GM12878 (cell line): ENCODE results near the gene DIS3L2. TPM values are rescaled to one million over a fixed set of nuclear protein-coding genes. Genes with fewer than 3 reads are reported as not detected.

ENCODE experiments used
- BHLHE40 ChIP-seq, 2 experiments: fragments of 450-650 bp in 1 of 2; IDR thresholded peaks; 2 replicates each; pipeline ENCODE4 v1.6.1; 2011 to 2017; ENCODE audit warnings: low read depth in 2 of 2, borderline replicate concordance in 1 of 2, improper control_type of control experiment in 1 of 2, low read length in 1 of 2, mild to moderate bottlenecking in 1 of 2
- DPF2 ChIP-seq: fragments of 450-650 bp; IDR thresholded peaks from 2 replicates; pipeline ENCODE4 v1.6.1; 2017; ENCODE audit warnings: mild to moderate bottlenecking
- IKZF2 ChIP-seq, 2 experiments: fragments of 450-650 bp; IDR thresholded peaks; 2 replicates each; pipeline ENCODE4 v1.6.1; 2017; ENCODE audit warnings: mild to moderate bottlenecking in 2 of 2, moderate library complexity in 2 of 2
- KDM1A ChIP-seq: fragments of 200-600 bp; sonication (generic); IDR thresholded peaks from 2 replicates; pipeline ENCODE4 v1.6.1; 2016; ENCODE audit warnings: borderline replicate concordance
- POLR2A ChIP-seq: IDR thresholded peaks from 2 replicates; pipeline ENCODE4 v1.6.1; 2011; ENCODE audit warnings: low read depth, mild to moderate bottlenecking, low read length
- RAD21 ChIP-seq: IDR thresholded peaks from 2 replicates; pipeline ENCODE4 v1.6.1; 2011; ENCODE audit warnings: mild to moderate bottlenecking, low read depth, low read length, moderate library complexity; ENCODE audit not compliant: insufficient read depth
- RUNX3 ChIP-seq: IDR thresholded peaks from 2 replicates; pipeline ENCODE4 v1.6.1; 2012; ENCODE audit warnings: low read length, inconsistent platforms
- SMAD5 ChIP-seq: IDR thresholded peaks from 2 replicates; pipeline ENCODE4 v1.6.1; 2016; ENCODE audit warnings: antibody characterized with exemption, low read depth
- SUPT20H ChIP-seq: IDR thresholded peaks from 2 replicates; pipeline ENCODE4 v1.6.1; 2011; ENCODE audit warnings: low read depth, mild to moderate bottlenecking, low read length, moderate library complexity, borderline replicate concordance; ENCODE audit not compliant: control insufficient read depth
- SUZ12 ChIP-seq: fragments of 200-600 bp; sonication (generic); IDR thresholded peaks from one replicate; pipeline ENCODE4 v1.6.1; 2018; ENCODE audit warnings: antibody characterized with exemption, mild to moderate bottlenecking; ENCODE audit not compliant: unreplicated experiment
- WRNIP1 ChIP-seq: IDR thresholded peaks from 2 replicates; pipeline ENCODE4 v1.6.1; 2011; ENCODE audit warnings: low read depth, low read length, improper control_type of control experiment, borderline replicate concordance
- ZNF274 ChIP-seq: IDR thresholded peaks from one replicate; pipeline ENCODE4 v1.8.0; 2011; ENCODE audit not compliant: insufficient read length, insufficient read depth
- polyA plus RNA-seq, 11 experiments: library from polyadenylated mRNA; depleted of rRNA in 4 of 11; unstranded in 6 of 11; stranded (reverse) in 5 of 11; fragments of >200 nt; fragmentation: Nextera tagmentation in 4 of 11; fragmentation: Illumina TruSeq in 1 of 11; extraction: Ambion mirVana in 4 of 11; extraction: Trizol in 1 of 11; gene quantifications; 1 replicate in 1 of 11; 2 replicates in 10 of 11; pipeline versions ENCODE4 v1.2.1 to v1.2.3, GENCODE V29; 2011 to 2016; ENCODE audit warnings: inconsistent platforms in 2 of 11, missing spikeins in 2 of 11, low read depth in 1 of 11
- total RNA-seq, 4 experiments: library from RNA; depleted of rRNA in 3 of 4; stranded (reverse); fragments of >200 nt in 3 of 4; fragmentation: Illumina TruSeq in 1 of 4; extraction: Trizol in 1 of 4; gene quantifications; 2 replicates each; pipeline versions ENCODE4 v1.2.1 to v1.2.3, GENCODE V29; 2013 to 2021
- TF ChIP-seq, protein P1 (sequence below): fragments of 450-650 bp; IDR thresholded peaks from 2 replicates; pipeline ENCODE4 v1.6.1; 2017; ENCODE audit warnings: antibody characterized with exemption, mild to moderate bottlenecking, moderate library complexity
- TF ChIP-seq, protein P2 (sequence below): fragments of 450-650 bp; IDR thresholded peaks from 2 replicates; pipeline ENCODE4 v1.6.1; 2017; ENCODE audit warnings: mild to moderate bottlenecking, moderate library complexity
- TF ChIP-seq, protein P3 (sequence below): fragments of 450-650 bp; IDR thresholded peaks from 2 replicates; pipeline ENCODE4 v1.6.1; 2017; ENCODE audit warnings: mild to moderate bottlenecking, low read depth, inconsistent platforms; ENCODE audit not compliant: poor library complexity, severe bottlenecking
- TF ChIP-seq, protein P4 (sequence below): fragments of 450-650 bp; formaldehyde crosslinking; IDR thresholded peaks from 2 replicates; pipeline ENCODE4 v1.4.0; 2020; ENCODE audit warnings: mild to moderate bottlenecking, moderate library complexity

Gene DIS3L2
- total and polyA plus RNA-seq, 10 of the 15 experiments (the other 5 are each of a cell fraction or from before 2014, with no cell fraction given) = 3.5 to 27.1 (median 16.0) TPM

DNA sequence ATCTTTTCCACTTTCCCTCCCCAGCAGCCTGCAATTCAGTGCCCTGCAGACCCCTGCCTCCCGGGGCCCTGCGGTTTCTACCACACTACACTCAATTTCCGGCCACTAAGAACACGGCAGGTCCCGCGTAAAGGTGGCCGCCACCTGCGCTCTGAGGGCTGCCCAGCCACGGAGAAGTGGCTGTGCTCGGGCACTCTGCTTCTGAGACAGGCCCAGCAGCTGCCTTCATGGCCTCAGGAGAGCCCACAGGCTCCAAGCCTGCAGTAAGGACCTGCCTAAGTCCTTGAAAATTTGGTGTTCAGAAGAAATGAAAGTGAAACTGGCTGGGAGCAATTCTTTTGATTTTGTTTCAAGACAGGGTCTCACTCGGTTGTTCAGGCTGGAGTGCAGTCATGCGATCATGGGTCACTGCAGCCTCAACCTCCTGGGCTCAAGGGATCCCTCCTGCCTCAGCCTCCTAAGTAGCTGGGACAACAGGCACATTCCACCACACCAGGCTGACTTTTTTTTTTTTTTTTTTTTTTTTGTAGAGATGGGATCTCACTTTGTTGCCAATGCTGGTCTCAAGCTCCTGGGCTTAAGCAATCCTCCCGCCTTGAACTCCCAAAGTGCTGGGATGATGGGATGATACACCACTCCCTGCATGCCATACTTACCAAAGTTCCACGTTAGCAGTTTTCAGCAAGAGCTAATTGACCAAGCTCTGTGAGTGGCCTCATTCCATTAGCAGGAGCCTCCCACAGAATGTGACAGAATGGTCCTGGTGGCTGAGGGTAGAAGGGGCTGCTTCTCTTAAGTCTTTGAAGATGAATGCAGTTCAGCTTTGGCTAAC, 402.5 kb downstream of the DIS3L2 start (continued):
- TF ChIP-seq, protein P1, sequence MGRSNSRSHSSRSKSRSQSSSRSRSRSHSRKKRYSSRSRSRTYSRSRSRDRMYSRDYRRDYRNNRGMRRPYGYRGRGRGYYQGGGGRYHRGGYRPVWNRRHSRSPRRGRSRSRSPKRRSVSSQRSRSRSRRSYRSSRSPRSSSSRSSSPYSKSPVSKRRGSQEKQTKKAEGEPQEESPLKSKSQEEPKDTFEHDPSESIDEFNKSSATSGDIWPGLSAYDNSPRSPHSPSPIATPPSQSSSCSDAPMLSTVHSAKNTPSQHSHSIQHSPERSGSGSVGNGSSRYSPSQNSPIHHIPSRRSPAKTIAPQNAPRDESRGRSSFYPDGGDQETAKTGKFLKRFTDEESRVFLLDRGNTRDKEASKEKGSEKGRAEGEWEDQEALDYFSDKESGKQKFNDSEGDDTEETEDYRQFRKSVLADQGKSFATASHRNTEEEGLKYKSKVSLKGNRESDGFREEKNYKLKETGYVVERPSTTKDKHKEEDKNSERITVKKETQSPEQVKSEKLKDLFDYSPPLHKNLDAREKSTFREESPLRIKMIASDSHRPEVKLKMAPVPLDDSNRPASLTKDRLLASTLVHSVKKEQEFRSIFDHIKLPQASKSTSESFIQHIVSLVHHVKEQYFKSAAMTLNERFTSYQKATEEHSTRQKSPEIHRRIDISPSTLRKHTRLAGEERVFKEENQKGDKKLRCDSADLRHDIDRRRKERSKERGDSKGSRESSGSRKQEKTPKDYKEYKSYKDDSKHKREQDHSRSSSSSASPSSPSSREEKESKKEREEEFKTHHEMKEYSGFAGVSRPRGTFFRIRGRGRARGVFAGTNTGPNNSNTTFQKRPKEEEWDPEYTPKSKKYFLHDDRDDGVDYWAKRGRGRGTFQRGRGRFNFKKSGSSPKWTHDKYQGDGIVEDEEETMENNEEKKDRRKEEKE = no peak
- TF ChIP-seq SUZ12 (no peak), KDM1A (no peak), RUNX3 (peak; percentile 62), POLR2A (no peak), WRNIP1 (no peak), SUPT20H (no peak), SMAD5 (no peak), IKZF2 (IDR thresholded peaks at IDR 0.05) (0 out of 4 replicates have a peak, but pooled peaks of 1 of the 2 experiments have one; percentile 20), RAD21 (no peak), DPF2 (no peak), BHLHE40 (IDR thresholded peaks at IDR 0.05; ENCODE audit: borderline replicate concordance in 1 of 2, low read depth in 2 of 2, low read length in 1 of 2) (no peak), ZNF274 (no peak)
- TF ChIP-seq, protein P2, sequence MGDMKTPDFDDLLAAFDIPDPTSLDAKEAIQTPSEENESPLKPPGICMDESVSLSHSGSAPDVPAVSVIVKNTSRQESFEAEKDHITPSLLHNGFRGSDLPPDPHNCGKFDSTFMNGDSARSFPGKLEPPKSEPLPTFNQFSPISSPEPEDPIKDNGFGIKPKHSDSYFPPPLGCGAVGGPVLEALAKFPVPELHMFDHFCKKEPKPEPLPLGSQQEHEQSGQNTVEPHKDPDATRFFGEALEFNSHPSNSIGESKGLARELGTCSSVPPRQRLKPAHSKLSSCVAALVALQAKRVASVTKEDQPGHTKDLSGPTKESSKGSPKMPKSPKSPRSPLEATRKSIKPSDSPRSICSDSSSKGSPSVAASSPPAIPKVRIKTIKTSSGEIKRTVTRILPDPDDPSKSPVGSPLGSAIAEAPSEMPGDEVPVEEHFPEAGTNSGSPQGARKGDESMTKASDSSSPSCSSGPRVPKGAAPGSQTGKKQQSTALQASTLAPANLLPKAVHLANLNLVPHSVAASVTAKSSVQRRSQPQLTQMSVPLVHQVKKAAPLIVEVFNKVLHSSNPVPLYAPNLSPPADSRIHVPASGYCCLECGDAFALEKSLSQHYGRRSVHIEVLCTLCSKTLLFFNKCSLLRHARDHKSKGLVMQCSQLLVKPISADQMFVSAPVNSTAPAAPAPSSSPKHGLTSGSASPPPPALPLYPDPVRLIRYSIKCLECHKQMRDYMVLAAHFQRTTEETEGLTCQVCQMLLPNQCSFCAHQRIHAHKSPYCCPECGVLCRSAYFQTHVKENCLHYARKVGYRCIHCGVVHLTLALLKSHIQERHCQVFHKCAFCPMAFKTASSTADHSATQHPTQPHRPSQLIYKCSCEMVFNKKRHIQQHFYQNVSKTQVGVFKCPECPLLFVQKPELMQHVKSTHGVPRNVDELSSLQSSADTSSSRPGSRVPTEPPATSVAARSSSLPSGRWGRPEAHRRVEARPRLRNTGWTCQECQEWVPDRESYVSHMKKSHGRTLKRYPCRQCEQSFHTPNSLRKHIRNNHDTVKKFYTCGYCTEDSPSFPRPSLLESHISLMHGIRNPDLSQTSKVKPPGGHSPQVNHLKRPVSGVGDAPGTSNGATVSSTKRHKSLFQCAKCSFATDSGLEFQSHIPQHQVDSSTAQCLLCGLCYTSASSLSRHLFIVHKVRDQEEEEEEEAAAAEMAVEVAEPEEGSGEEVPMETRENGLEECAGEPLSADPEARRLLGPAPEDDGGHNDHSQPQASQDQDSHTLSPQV = no peak
- TF ChIP-seq, protein P3, sequence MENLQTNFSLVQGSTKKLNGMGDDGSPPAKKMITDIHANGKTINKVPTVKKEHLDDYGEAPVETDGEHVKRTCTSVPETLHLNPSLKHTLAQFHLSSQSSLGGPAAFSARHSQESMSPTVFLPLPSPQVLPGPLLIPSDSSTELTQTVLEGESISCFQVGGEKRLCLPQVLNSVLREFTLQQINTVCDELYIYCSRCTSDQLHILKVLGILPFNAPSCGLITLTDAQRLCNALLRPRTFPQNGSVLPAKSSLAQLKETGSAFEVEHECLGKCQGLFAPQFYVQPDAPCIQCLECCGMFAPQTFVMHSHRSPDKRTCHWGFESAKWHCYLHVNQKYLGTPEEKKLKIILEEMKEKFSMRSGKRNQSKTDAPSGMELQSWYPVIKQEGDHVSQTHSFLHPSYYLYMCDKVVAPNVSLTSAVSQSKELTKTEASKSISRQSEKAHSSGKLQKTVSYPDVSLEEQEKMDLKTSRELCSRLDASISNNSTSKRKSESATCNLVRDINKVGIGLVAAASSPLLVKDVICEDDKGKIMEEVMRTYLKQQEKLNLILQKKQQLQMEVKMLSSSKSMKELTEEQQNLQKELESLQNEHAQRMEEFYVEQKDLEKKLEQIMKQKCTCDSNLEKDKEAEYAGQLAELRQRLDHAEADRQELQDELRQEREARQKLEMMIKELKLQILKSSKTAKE = no peak
- TF ChIP-seq, protein P4, sequence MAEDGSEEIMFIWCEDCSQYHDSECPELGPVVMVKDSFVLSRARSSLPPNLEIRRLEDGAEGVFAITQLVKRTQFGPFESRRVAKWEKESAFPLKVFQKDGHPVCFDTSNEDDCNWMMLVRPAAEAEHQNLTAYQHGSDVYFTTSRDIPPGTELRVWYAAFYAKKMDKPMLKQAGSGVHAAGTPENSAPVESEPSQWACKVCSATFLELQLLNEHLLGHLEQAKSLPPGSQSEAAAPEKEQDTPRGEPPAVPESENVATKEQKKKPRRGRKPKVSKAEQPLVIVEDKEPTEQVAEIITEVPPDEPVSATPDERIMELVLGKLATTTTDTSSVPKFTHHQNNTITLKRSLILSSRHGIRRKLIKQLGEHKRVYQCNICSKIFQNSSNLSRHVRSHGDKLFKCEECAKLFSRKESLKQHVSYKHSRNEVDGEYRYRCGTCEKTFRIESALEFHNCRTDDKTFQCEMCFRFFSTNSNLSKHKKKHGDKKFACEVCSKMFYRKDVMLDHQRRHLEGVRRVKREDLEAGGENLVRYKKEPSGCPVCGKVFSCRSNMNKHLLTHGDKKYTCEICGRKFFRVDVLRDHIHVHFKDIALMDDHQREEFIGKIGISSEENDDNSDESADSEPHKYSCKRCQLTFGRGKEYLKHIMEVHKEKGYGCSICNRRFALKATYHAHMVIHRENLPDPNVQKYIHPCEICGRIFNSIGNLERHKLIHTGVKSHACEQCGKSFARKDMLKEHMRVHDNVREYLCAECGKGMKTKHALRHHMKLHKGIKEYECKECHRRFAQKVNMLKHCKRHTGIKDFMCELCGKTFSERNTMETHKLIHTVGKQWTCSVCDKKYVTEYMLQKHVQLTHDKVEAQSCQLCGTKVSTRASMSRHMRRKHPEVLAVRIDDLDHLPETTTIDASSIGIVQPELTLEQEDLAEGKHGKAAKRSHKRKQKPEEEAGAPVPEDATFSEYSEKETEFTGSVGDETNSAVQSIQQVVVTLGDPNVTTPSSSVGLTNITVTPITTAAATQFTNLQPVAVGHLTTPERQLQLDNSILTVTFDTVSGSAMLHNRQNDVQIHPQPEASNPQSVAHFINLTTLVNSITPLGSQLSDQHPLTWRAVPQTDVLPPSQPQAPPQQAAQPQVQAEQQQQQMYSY (CRISPR knock-in tag) = no peak
